GM12874 (cell line): ENCODE measurements around the gene MSRB3.

Source experiments
- TF ChIP-seq, protein P1 (sequence below): IDR thresholded peaks from 2 replicates; pipeline ENCODE4 v1.5.1; 2011; ENCODE audit warnings: low read depth, mild to moderate bottlenecking, control low read depth, low read length, moderate library complexity; ENCODE audit not compliant: insufficient read depth

The MSRB3 gene

DNA sequence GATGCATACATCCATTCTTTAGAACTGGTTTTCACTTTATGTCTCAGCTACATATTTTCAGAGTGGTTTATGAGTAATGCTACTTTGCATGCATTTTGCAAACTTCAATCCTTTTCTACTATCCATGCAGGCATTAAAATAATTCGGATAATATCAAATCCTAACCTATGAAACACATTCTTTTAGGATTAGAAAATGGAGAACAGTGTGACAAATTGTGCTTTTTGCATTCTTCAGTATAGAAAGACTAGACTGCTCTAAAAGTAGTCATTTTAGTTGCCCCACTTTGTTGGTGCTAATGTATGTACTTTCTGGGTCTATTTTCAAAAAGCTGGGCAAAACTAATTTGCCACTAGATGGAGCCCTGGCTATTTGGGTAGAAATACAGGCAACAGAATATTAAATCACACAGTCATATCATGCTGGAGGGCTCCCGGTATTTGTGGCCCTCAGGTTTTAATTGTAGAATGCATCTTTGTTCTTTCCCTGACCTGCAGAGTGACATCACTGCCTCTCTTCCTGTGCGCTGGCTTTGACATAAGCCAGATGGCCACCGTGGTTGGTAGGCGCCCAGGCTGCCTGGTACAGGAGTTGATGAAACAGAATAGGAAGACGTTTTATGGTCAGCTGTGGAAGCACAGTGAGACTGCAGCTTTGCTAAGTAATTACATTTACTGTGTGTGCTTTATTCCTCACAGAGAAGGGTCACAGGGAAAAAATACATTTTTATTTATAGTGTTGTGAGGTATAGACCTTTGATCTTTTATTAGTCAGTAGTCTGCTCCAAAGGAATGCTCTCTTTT is 28.1 kb downstream of the MSRB3 start:
- TF ChIP-seq, protein P1, sequence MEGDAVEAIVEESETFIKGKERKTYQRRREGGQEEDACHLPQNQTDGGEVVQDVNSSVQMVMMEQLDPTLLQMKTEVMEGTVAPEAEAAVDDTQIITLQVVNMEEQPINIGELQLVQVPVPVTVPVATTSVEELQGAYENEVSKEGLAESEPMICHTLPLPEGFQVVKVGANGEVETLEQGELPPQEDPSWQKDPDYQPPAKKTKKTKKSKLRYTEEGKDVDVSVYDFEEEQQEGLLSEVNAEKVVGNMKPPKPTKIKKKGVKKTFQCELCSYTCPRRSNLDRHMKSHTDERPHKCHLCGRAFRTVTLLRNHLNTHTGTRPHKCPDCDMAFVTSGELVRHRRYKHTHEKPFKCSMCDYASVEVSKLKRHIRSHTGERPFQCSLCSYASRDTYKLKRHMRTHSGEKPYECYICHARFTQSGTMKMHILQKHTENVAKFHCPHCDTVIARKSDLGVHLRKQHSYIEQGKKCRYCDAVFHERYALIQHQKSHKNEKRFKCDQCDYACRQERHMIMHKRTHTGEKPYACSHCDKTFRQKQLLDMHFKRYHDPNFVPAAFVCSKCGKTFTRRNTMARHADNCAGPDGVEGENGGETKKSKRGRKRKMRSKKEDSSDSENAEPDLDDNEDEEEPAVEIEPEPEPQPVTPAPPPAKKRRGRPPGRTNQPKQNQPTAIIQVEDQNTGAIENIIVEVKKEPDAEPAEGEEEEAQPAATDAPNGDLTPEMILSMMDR = peak; percentile 29; the same call in 1 of the 2 replicates

DNA sequence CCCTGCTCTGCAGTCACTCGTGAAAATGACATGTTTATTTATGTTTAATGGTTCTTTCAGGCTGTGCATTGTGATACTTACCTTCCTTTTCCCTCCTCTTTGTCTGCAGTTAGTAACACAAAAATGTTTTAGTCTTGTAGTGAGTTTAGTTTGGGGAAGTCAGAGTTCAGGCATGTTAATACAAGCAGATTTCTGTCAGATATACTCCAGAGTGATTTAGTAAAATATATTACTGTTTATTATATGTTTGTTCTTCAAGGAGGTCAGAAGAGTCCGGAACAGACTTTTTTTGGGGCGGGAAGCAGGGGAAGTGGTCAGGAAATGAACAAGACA is 28.7 kb downstream of the MSRB3 start:
- TF ChIP-seq, protein P1 = no peak

DNA sequence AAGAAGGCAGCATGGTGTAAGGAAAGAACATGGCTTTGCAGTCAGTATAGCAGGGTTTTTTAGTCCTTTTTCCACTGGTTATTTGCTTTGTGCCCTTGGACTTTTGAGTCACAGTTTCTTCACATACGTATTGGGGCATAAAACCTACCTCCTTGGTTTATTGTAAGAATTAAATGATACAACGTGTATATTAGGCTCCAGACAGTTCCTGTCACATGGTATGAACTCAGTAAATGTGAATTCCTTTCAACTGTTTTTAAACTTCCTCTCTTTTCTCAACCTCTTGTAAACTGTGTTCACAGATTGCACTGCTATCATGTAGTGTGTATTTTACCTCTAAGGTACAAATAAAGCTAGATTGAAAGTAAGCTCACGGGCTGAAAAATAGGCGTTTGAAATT is 29.5 kb downstream of the MSRB3 start:
- TF ChIP-seq, protein P1 = no peak

DNA sequence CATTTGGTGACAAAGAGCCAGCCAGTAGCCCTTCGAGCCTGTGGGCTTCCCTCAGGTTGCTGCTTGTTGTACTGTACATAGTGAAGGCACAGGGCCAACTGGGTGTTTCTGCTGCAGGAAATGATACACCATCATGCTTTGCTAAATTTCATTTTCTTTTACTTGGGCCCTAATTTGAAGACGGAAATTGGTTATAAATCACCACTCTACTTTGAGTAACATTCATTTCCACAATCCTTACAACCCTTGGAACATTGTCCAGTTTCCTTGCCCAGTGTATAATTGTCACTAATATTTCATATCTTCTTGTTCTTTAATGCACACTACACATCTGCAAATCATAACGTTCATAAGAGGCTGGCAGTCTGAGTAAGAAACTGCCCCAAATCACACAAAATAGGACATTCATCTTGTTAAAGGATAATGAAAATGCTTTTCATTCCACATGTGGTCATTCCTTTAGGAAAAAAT is 30.2 kb downstream of the MSRB3 start:
- TF ChIP-seq, protein P1 = no peak

DNA sequence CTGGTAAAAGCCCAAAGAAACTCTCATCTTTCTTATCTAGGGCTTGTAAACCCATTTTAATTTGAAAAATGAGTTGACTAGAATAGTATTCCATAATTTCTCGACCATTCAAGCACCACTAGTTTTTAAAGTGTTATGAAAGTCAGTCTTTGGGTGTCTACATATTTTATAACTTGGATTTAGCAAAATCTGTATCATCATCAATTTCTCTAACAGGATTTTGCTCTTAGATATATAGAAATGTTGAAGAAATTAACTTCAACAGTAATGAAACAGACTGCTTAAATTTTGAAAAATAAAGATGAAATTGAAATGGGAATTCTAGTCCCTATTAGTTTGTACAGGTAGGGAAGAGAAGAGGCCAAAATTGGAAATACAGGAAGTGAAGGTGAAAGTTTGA is 32.8 kb downstream of the MSRB3 start:
- TF ChIP-seq, protein P1 = no peak

DNA sequence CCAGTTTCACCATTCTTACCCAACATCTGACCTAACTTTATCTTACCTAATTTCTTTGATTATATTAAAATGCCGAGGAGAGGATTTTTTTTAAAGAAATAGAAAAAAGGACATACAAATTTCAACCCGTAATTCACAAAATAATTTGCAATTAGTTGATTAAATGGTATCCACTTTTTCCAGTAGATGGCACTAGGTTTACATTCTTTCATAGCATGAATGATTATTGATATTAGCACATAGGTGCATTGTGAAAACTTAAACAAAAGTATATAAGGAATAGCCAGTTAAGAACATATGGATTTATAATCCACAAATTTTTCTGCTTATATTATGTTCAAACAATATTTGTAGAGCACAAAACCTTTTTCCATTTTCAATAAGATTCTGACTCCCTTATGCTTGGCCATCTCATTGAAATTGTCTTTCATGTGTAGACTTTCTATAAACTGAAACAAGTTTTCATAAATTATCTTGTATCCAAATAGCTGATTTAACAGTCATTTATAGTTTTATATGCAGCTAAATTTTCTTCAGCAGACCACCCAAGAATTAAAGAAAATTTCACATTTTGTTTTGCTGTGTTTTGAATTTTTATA is 35.3 kb downstream of the MSRB3 start:
- TF ChIP-seq, protein P1 = no peak

DNA sequence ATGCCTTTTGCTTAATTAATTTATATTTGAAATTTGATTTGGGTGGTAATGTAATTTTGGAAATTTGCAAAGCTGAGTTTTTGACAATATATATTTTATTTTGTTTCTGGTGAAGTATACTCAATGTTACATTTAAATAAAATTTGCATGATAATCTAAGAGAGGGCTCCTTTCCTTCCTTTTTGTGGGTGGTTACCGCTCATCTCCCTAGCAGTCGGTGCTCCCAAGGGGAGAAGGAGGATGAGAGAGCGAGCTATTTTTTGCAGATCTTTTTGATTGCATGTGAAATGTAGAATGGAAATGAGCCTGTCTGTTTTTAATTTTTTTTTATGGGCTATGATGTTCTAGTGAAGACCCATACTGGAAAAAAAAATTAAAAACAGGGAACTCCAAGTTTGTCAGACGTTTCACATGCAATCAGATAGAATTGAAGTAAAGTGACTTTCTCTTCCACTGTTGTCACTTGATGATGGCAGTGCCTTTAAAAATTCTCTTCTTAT is 39.8 kb downstream of the MSRB3 start:
- TF ChIP-seq, protein P1 = no peak
